Measurements from ENCODE around the gene DDR2. TPM values are rescaled to one million over a fixed set of nuclear protein-coding genes. Genes with fewer than 3 reads are reported as not detected.

DDR2 gene
- total and polyA plus RNA-seq, 4 donors = 2.3 to 55.7 (median 17.6) TPM

- peaks cover 0 to 2% (median 0%) of the 10 kb centered on the region in 4 donors for H3K9me3 ChIP-seq (ENCODE audit: control insufficient read depth in 4 of 4, insufficient read depth in 3 of 4, low read length in 3 of 4)
- H3K4me3 ChIP-seq = no peak overlapping the region
- no peaks in the 10 kb centered on the region for H3K36me3 ChIP-seq (ENCODE audit: control insufficient read depth in 4 of 4, insufficient read depth in 4 of 4, low read length in 4 of 4)
- peak overlapping the region in 1 of 2 donors; percentile 62 for H3K27ac ChIP-seq (ENCODE audit: low read depth in 1 of 2, low read length in 1 of 2)
- no peak for TF ChIP-seq CTCF (IDR thresholded peaks at IDR 0.05; ENCODE audit: control extremely low read depth, extremely low read depth)
- H3K9ac ChIP-seq (ENCODE audit: insufficient read depth in 1 of 2, low read length in 2 of 2) = no peak overlapping the region
- WGBS, 2 donors = 59 to 78% methylated on average over 2 of the region's 2 CpGs
- DNase-seq (no peak), ATAC-seq (ENCODE audit: insufficient read depth, low FRiP score) (peak; percentile 14)
- H3K4me1 ChIP-seq (ENCODE audit: control insufficient read depth in 5 of 5, insufficient read depth in 5 of 5, low read length in 5 of 5) = peaks cover 10 to 32% (median 17%) of the 10 kb centered on the region in 5 donors
- H3K27me3 ChIP-seq (ENCODE audit: control insufficient read depth in 3 of 3, insufficient read depth in 3 of 3, low read length in 2 of 3) = no peaks in the 10 kb centered on the region
Measured at GRCh38 chr1:162712317-162713029, 80.2 kb downstream of the DDR2 start.

DNA sequence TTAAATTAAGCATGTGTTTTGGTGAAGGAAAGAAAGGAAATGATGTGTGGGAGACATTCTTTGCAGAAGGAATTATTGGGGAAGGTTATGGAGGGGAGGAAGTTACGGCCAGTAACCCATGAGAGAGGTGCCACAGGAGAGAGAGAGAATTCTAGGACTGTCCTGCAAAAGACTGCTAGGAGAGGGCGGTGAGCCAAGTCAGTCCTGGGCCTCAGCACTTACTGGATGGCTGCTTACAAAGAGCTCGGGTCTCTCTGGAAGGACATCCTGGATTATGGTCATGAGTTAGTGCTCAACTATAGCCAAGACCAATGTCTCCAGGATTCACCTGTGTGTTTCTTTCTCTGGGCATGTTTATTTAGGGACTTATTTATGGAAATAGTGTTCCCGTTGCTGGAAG, 83.9 kb downstream of the DDR2 start:
- peaks cover 0 to 11% (median 6%) of the 10 kb centered on the region in 5 donors for H3K4me1 ChIP-seq (ENCODE audit: control insufficient read depth in 5 of 5, insufficient read depth in 5 of 5, low read length in 5 of 5)
- no peaks in the 10 kb centered on the region for H3K27me3 ChIP-seq (ENCODE audit: control insufficient read depth in 3 of 3, insufficient read depth in 3 of 3, low read length in 2 of 3)
- H3K36me3 ChIP-seq (ENCODE audit: control insufficient read depth in 4 of 4, insufficient read depth in 4 of 4, low read length in 4 of 4) = peaks cover 0 to 2% (median under 1%) of the 10 kb centered on the region in 4 donors
- DNase-seq (peak in 2 of 3 donors; percentile 31 to 46), ATAC-seq (ENCODE audit: insufficient read depth, low FRiP score) (no peak)
- no peak overlapping the region for H3K27ac ChIP-seq (ENCODE audit: low read depth in 1 of 2, low read length in 1 of 2)
- no peak overlapping the region for H3K4me3 ChIP-seq
- no peak overlapping the region for H3K9ac ChIP-seq (ENCODE audit: insufficient read depth in 1 of 2, low read length in 2 of 2)
- 65 to 73% methylated on average over 4 of the region's 4 CpGs for WGBS, 2 donors
- no peak for TF ChIP-seq CTCF (IDR thresholded peaks at IDR 0.05; ENCODE audit: control extremely low read depth, extremely low read depth)
- no peaks in the 10 kb centered on the region for H3K9me3 ChIP-seq (ENCODE audit: control insufficient read depth in 4 of 4, insufficient read depth in 3 of 4, low read length in 3 of 4)

- H3K4me3 ChIP-seq = no peak overlapping the region
- H3K27ac ChIP-seq (ENCODE audit: low read depth in 1 of 2, low read length in 1 of 2) = no peak overlapping the region
- no peak overlapping the region for H3K9ac ChIP-seq (ENCODE audit: insufficient read depth in 1 of 2, low read length in 2 of 2)
- H3K36me3 ChIP-seq (ENCODE audit: control insufficient read depth in 4 of 4, insufficient read depth in 4 of 4, low read length in 4 of 4) = peaks cover 0 to 2% (median under 1%) of the 10 kb centered on the region in 4 donors
- no peak for ATAC-seq (ENCODE audit: insufficient read depth, low FRiP score)
- no peaks in the 10 kb centered on the region for H3K27me3 ChIP-seq (ENCODE audit: control insufficient read depth in 3 of 3, insufficient read depth in 3 of 3, low read length in 2 of 3)
- 68 to 89% methylated on average over 1 of the region's 1 CpG for WGBS, 2 donors
- H3K4me1 ChIP-seq (ENCODE audit: control insufficient read depth in 5 of 5, insufficient read depth in 5 of 5, low read length in 5 of 5) = peaks cover 0 to 10% (median 6%) of the 10 kb centered on the region in 5 donors
- no peak for TF ChIP-seq CTCF (IDR thresholded peaks at IDR 0.05; ENCODE audit: control extremely low read depth, extremely low read depth)
- no peak for DNase-seq
- no peaks in the 10 kb centered on the region for H3K9me3 ChIP-seq (ENCODE audit: control insufficient read depth in 4 of 4, insufficient read depth in 3 of 4, low read length in 3 of 4)
Measured at GRCh38 chr1:162716552-162716951, 84.3 kb downstream of the DDR2 start.
